Measurements from ENCODE around the gene MAMDC4.

- TF ChIP-seq POLR2A (IDR thresholded peaks at IDR 0.05): no peak
- no peak for TF ChIP-seq POLR2AphosphoS5 (IDR thresholded peaks at IDR 0.05; ENCODE audit: insufficient read depth in 1 of 2, low read depth in 1 of 2)
Observed at GRCh38 chr9:136825295-136826187, 26.6 kb upstream of the MAMDC4 start.
